Lung (tissue), 12 donors: Measurements from ENCODE around the gene SLC6A17. TPM values are rescaled to one million over a fixed set of nuclear protein-coding genes. Genes with fewer than 3 reads are reported as not detected.

ENCODE experiments used
- ATAC-seq: fragments of 200-7000 bp; cut with Tn5 transposase; one replicate; pipeline ENCODE4 v1.9.1; 2020; ENCODE audit warnings: moderate number of reproducible peaks; ENCODE audit not compliant: insufficient read depth, low FRiP score
- DNase-seq, 3 donors: peaks; one replicate each; pipeline ENCODE4 v3.0.0-alpha.2; 2013 to 2017
- H3K27ac ChIP-seq, 2 donors: one replicate each; pipeline ENCODE4 v1.5.1; 2013; ENCODE audit warnings: mild to moderate bottlenecking in 2 of 2, moderate library complexity in 2 of 2, control low read depth in 1 of 2, inconsistent platforms in 1 of 2, low read depth in 1 of 2, low read length in 1 of 2
- H3K27me3 ChIP-seq, 3 donors: one replicate each; pipeline ENCODE4 v1.5.1; 2013; ENCODE audit warnings: low read length in 2 of 3; ENCODE audit not compliant: control insufficient read depth in 3 of 3, insufficient read depth in 3 of 3
- H3K36me3 ChIP-seq, 4 donors: one replicate each; pipeline ENCODE4 v1.5.1; 2013; ENCODE audit warnings: low read length in 4 of 4, mild to moderate bottlenecking in 1 of 4, moderate library complexity in 1 of 4; ENCODE audit not compliant: control insufficient read depth in 4 of 4, insufficient read depth in 4 of 4
- H3K4me1 ChIP-seq, 5 donors: one replicate each; pipeline ENCODE4 v1.5.1; 2013; ENCODE audit warnings: low read length in 5 of 5, mild to moderate bottlenecking in 2 of 5, moderate library complexity in 1 of 5; ENCODE audit not compliant: control insufficient read depth in 5 of 5, insufficient read depth in 5 of 5
- H3K4me3 ChIP-seq: one replicate; pipeline ENCODE4 v1.5.1; 2013; ENCODE audit warnings: mild to moderate bottlenecking, control low read depth, moderate library complexity
- H3K9ac ChIP-seq, 2 donors: one replicate each; pipeline ENCODE4 v1.5.1; 2013; ENCODE audit warnings: low read length in 2 of 2, control low read depth in 1 of 2; ENCODE audit not compliant: insufficient read depth in 1 of 2
- H3K9me3 ChIP-seq, 4 donors: one replicate each; pipeline ENCODE4 v1.5.1; 2013; ENCODE audit warnings: low read length in 3 of 4, mild to moderate bottlenecking in 1 of 4, moderate library complexity in 1 of 4; ENCODE audit not compliant: control insufficient read depth in 4 of 4, insufficient read depth in 3 of 4
- CTCF ChIP-seq: IDR thresholded peaks from 2 replicates; pipeline ENCODE4 v1.5.1; 2012; ENCODE audit warnings: mild to moderate bottlenecking; ENCODE audit errors: control extremely low read depth, extremely low read depth
- WGBS, 2 donors: extraction: QIAGEN DNeasy Blood & Tissue Kit; methylation state at CpG; one replicate each; pipeline ENCODE4 v1.1.7; 2013; 5-methylcytosine and 5-hydroxymethylcytosine counted together
- polyA plus RNA-seq, 2 donors: library from polyadenylated mRNA; stranded (reverse); fragments of 200-250 nt; gene quantifications; one replicate each; pipeline ENCODE4 v1.2.1, GENCODE V29; 2013
- total RNA-seq, 2 donors: library from RNA; depleted of rRNA in 1 of 2; stranded (reverse); fragments of >200 nt in 1 of 2; gene quantifications; one replicate each; pipeline ENCODE4 v1.2.1, GENCODE V29; 2014 to 2021
- donor health status: control.
- donor health status: control.
- donor health status: Bipolar disorder and iron deficiency.
- donor health status: healthy.
- donor health status: DM: yes; HTN: yes; CAD: no.

Gene SLC6A17
- total and polyA plus RNA-seq, 4 donors: 0.02 to 0.09 (median 0.03) TPM

- Histone ChIP-seq H3K27ac (no peak overlapping the region), H3K36me3 (no peaks in the 10 kb centered on the region), H3K27me3 (no peaks in the 10 kb centered on the region), H3K4me1 (no peaks in the 10 kb centered on the region), H3K9ac (no peak overlapping the region), H3K9me3 (peaks cover 0 to 2% (median 0%) of the 10 kb centered on the region in 4 donors), H3K4me3 (no peak overlapping the region)
- WGBS, 2 donors: 20 to 37% methylated on average over 2 of the region's 2 CpGs
- no peak for DNase-seq
- no peak for ATAC-seq
- no peak for TF ChIP-seq CTCF
Measured at GRCh38 chr1:110200190-110200589, 49.9 kb downstream of the SLC6A17 start.

- no peak for TF ChIP-seq CTCF
- no peak overlapping the region for H3K9ac ChIP-seq
- H3K4me1 ChIP-seq: no peaks in the 10 kb centered on the region
- H3K36me3 ChIP-seq: no peaks in the 10 kb centered on the region
- H3K27me3 ChIP-seq: no peaks in the 10 kb centered on the region
- WGBS, 2 donors: 71 to 91% methylated on average over 14 of the region's 14 CpGs
- no peak for ATAC-seq
- no peak overlapping the region for H3K4me3 ChIP-seq
- peaks cover 0 to 2% (median 0%) of the 10 kb centered on the region in 4 donors for H3K9me3 ChIP-seq
- DNase-seq: no peak
- no peak overlapping the region for H3K27ac ChIP-seq
Measured at GRCh38 chr1:110200666-110201065, 50.4 kb downstream of the SLC6A17 start.

GRCh38 chr1:110201157-110201825 lies 51.0 kb downstream of the SLC6A17 start:
- H3K27ac ChIP-seq: no peak overlapping the region
- no peak for DNase-seq
- no peak overlapping the region for H3K9ac ChIP-seq
- no peaks in the 10 kb centered on the region for H3K36me3 ChIP-seq
- peaks cover 0 to 2% (median 0%) of the 10 kb centered on the region in 4 donors for H3K9me3 ChIP-seq
- no peak for TF ChIP-seq CTCF
- no peaks in the 10 kb centered on the region for H3K27me3 ChIP-seq
- H3K4me1 ChIP-seq: no peaks in the 10 kb centered on the region
- no peak for ATAC-seq
- 83 to 90% methylated on average over 10 of the region's 10 CpGs for WGBS, 2 donors
- no peak overlapping the region for H3K4me3 ChIP-seq
